Tibial nerve (tissue), 4 donors: ENCODE data around the gene EPAS1. TPM values are rescaled to one million over a fixed set of nuclear protein-coding genes. Genes with fewer than 3 reads are reported as not detected.

ENCODE experiments used
- DNase-seq, 2 donors: peaks; one replicate each; pipeline ENCODE4 v3.0.0-alpha.2; 2019; ENCODE audit warnings: low spot score in 2 of 2
- H3K27ac ChIP-seq, 4 donors: fragments of 200-600 bp; sonication (generic) in 3 of 4; one replicate each; pipeline ENCODE4 v1.5.1; 2017 to 2019; ENCODE audit warnings: mild to moderate bottlenecking in 1 of 4
- H3K27me3 ChIP-seq, 2 donors: fragments of 200-600 bp; sonication (generic) in 1 of 2; one replicate each; pipeline versions ENCODE4 v1.5.1 to v1.6.0; 2017 to 2019
- H3K36me3 ChIP-seq, 3 donors: fragments of 200-600 bp; sonication (generic); one replicate each; pipeline ENCODE4 v1.5.1; 2018 to 2019
- H3K4me1 ChIP-seq, 4 donors: fragments of 200-600 bp; sonication (generic) in 3 of 4; one replicate each; pipeline ENCODE4 v1.5.1; 2017 to 2019
- H3K4me3 ChIP-seq, 4 donors: fragments of 200-600 bp; sonication (generic) in 3 of 4; one replicate each; pipeline ENCODE4 v1.5.1; 2017 to 2019; ENCODE audit warnings: mild to moderate bottlenecking in 1 of 4, moderate library complexity in 1 of 4
- H3K9me3 ChIP-seq, 4 donors: fragments of 200-600 bp; sonication (generic) in 3 of 4; one replicate each; pipeline ENCODE4 v1.5.1; 2017 to 2019
- EP300 ChIP-seq, 2 donors: sonication (generic); formaldehyde crosslinking; IDR thresholded peaks; one replicate each; pipeline ENCODE4 v1.6.1; 2017; ENCODE audit warnings: antibody characterized with exemption in 2 of 2, mild to moderate bottlenecking in 1 of 2
- POLR2A ChIP-seq, 2 donors: fragments of 450-650 bp; IDR thresholded peaks; one replicate each; pipeline ENCODE4 v1.6.1; 2017; ENCODE audit warnings: antibody characterized with exemption in 2 of 2, mild to moderate bottlenecking in 2 of 2, moderate library complexity in 2 of 2
- WGBS, 2 donors: methylation state at CpG; one replicate each; pipeline ENCODE4 v1.1.5; 2018; 5-methylcytosine and 5-hydroxymethylcytosine counted together
- total RNA-seq, 4 donors: library from RNA; depleted of rRNA; stranded (reverse); fragments of >200 nt; gene quantifications; one replicate each; pipeline ENCODE4 v1.1.0, GENCODE V29; 2016
- TF ChIP-seq, protein P1 (sequence below), 5 experiments: fragments of 200-600 bp in 3 of 5; fragments of 450-650 bp in 2 of 5; sonication (generic) in 3 of 5; IDR thresholded peaks; one replicate each; pipeline ENCODE4 v1.5.1; 2016 to 2019; ENCODE audit warnings: antibody characterized with exemption in 5 of 5, mild to moderate bottlenecking in 3 of 5, moderate library complexity in 2 of 5

Gene EPAS1
- total RNA-seq, 4 donors from 2014 or later = 110 to 451 (median 231) TPM

DNA sequence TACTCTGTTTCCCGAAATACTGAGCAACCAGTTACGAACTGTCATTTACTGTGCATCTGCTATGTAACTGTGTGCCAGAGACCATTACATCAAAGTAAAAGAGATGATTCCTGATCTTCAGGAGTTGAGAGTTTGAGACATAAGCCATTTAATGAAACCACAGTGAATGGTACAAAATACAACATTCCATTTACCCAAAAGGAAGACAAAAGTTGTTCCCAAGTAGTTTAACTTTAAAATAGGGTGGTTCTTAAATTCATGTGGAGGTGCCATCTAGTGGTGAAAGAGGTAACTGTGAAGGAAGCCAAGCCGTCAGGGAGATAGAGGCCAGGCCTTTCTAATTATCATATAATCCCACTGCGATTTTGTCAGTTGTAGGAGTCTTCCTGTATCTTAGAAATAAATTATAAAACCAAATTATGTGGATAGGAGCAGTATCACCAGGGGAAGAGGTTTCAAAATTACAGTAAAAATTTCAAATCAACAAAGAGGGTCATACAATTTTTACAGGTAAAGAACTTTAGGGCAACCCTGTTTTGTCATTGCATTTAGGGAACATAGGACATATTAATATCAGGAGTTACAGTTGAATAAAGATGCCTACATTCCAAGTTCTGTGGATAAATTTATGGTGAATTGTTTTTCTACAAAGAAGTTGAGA lies 67.7 kb downstream of the EPAS1 start:
- 62 to 63% methylated on average over 4 of the region's 4 CpGs for WGBS, 2 donors
- no peaks in the 10 kb centered on the region for H3K9me3 ChIP-seq
- DNase-seq = peak in 1 of 2 donors; percentile 80
- H3K4me1 ChIP-seq = no peaks in the 10 kb centered on the region
- no peak overlapping the region for H3K4me3 ChIP-seq
- H3K36me3 ChIP-seq = peaks cover 0 to 66% (median 3%) of the 10 kb centered on the region in 3 donors
- peak overlapping the region in 1 of 4 donors; percentile 10 for H3K27ac ChIP-seq
- TF ChIP-seq, protein P1, sequence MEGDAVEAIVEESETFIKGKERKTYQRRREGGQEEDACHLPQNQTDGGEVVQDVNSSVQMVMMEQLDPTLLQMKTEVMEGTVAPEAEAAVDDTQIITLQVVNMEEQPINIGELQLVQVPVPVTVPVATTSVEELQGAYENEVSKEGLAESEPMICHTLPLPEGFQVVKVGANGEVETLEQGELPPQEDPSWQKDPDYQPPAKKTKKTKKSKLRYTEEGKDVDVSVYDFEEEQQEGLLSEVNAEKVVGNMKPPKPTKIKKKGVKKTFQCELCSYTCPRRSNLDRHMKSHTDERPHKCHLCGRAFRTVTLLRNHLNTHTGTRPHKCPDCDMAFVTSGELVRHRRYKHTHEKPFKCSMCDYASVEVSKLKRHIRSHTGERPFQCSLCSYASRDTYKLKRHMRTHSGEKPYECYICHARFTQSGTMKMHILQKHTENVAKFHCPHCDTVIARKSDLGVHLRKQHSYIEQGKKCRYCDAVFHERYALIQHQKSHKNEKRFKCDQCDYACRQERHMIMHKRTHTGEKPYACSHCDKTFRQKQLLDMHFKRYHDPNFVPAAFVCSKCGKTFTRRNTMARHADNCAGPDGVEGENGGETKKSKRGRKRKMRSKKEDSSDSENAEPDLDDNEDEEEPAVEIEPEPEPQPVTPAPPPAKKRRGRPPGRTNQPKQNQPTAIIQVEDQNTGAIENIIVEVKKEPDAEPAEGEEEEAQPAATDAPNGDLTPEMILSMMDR (IDR thresholded peaks at IDR 0.05) = peak; percentile 62 to 78 (median 71)
- no peak for TF ChIP-seq EP300 (IDR thresholded peaks at IDR 0.05)
- TF ChIP-seq POLR2A (IDR thresholded peaks at IDR 0.05) = no peak
- no peaks in the 10 kb centered on the region for H3K27me3 ChIP-seq

DNA sequence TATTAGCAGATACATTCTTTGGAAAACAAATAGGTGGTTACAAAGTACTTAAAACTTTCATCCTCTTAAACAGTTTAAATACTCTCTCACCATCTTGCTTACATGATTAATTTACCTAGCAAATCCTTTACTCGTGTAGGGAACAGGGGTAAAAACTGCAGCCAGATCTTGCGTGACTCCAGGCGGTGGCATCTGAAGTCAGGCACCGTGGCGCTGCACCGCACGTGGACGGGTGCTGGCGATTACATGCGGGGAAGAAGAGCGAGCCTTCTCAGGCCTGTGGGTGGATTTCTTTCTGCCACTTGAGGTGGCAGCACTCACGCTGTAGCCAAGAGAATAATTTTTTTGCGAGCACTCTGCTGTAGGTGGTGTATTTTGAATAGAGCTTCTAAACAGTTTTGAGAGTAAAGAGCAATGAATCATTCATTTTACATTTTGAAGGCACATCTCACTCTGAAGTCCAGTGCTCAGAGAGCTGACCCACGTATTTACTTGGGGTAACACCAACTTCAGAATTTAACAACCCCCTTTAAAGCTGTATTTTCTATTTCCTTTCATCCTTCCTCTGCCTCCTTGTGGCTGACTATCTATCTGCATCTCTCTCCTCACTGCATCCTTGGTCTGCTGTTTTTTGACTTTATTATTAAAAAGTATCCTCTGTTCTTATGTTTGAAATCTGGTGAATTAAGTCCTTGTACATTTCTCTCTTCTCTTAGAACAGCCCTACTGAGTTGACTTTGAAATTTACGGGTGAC lies 68.9 kb downstream of the EPAS1 start:
- TF ChIP-seq EP300 (IDR thresholded peaks at IDR 0.05) (no peak), POLR2A (IDR thresholded peaks at IDR 0.05) (no peak)
- TF ChIP-seq, protein P1 (IDR thresholded peaks at IDR 0.05) = peak; percentile 14 to 54 (median 34)
- 71 to 79% methylated on average over 15 of the region's 15 CpGs for WGBS, 2 donors
- DNase-seq = no peak
- peak overlapping the region in 2 of 4 donors; percentile 4 to 22 for H3K27ac ChIP-seq
- no peaks in the 10 kb centered on the region for H3K4me1 ChIP-seq
- no peaks in the 10 kb centered on the region for H3K9me3 ChIP-seq
- peaks cover 0 to 68% (median 5%) of the 10 kb centered on the region in 3 donors for H3K36me3 ChIP-seq
- H3K4me3 ChIP-seq = no peak overlapping the region
- H3K27me3 ChIP-seq = no peaks in the 10 kb centered on the region

DNA sequence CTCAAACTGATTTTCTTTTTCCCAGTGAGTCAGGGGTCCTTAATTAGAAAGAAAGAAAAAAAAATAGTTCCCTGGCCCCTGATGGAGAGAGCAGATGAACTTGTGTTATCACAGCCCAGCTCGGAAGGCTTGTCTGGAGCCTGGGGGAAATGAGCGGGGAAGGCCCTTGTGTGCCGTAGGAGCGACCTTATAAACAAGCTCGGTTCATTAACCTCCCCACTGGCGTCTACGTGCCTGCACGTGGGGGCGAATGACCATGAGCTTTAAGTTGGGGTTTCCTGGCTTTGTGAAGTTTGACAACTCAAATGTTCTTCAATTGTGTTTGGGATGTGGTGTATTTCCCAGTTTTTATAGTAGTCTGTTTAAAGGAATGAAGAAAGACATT lies 69.5 kb downstream of the EPAS1 start:
- Histone ChIP-seq H3K9me3 (no peaks in the 10 kb centered on the region), H3K27ac (peak overlapping the region in 1 of 4 donors; percentile 22), H3K27me3 (no peaks in the 10 kb centered on the region), H3K4me1 (no peaks in the 10 kb centered on the region), H3K36me3 (peaks cover 0 to 68% (median 5%) of the 10 kb centered on the region in 3 donors), H3K4me3 (no peak overlapping the region)
- 58 to 62% methylated on average over 9 of the region's 9 CpGs for WGBS, 2 donors
- TF ChIP-seq, protein P1 (IDR thresholded peaks at IDR 0.05) = no peak
- TF ChIP-seq POLR2A (IDR thresholded peaks at IDR 0.05) (no peak), EP300 (IDR thresholded peaks at IDR 0.05) (no peak)
- DNase-seq = no peak

DNA sequence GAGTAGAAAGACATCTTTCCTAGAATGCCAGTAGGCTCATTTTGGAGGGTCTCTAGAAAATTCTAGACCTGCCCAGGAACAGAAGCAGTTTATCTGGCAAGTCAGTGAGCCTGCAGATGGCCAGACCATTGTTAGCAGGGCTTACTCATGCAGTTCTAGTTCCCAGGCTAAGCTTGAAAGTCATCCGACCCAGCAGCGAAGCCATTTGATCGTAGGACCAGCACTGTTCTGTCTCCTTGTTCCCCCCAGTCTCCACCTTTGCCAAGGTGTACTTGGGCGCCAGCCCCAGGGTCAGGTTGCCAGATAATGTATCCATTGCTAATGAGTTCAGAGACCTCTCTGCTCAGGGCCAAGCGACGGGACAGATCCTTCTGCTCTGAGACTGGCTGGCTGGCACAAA lies 70.1 kb downstream of the EPAS1 start:
- no peak overlapping the region for H3K27ac ChIP-seq
- H3K4me3 ChIP-seq = no peak overlapping the region
- DNase-seq = no peak
- no peak for TF ChIP-seq EP300 (IDR thresholded peaks at IDR 0.05)
- TF ChIP-seq, protein P1 (IDR thresholded peaks at IDR 0.05) = no peak
- no peak for TF ChIP-seq POLR2A (IDR thresholded peaks at IDR 0.05)
- no peaks in the 10 kb centered on the region for H3K9me3 ChIP-seq
- H3K4me1 ChIP-seq = no peaks in the 10 kb centered on the region
- H3K27me3 ChIP-seq = no peaks in the 10 kb centered on the region
- H3K36me3 ChIP-seq = peaks cover 0 to 68% (median 5%) of the 10 kb centered on the region in 3 donors
- WGBS, 2 donors = 90 to 91% methylated on average over 6 of the region's 6 CpGs

DNA sequence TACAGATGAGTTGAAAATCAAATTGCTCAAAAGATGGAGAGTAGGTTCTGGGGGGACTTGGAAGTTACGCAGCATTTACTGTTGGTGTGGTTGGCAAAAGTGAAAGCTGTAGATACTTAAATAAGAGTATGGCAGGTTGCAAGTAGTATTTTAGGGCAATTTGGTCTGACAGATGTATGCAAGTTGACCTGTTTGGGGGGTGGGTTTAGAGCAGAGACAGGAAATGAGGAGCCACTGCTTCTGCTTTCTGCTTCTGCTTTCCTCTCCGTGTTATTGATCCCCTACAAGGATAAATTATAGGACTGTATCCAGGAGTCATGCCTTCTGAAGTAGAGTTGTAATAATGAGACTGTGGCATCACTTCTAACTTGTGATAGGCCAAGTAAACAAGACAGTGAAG lies 71.2 kb downstream of the EPAS1 start:
- 76 to 79% methylated on average over 2 of the region's 2 CpGs for WGBS, 2 donors
- no peak overlapping the region for H3K27ac ChIP-seq
- peaks cover 0 to 69% (median 5%) of the 10 kb centered on the region in 3 donors for H3K36me3 ChIP-seq
- no peaks in the 10 kb centered on the region for H3K9me3 ChIP-seq
- TF ChIP-seq EP300 (IDR thresholded peaks at IDR 0.05) = no peak
- TF ChIP-seq POLR2A (IDR thresholded peaks at IDR 0.05) = no peak
- TF ChIP-seq, protein P1 (IDR thresholded peaks at IDR 0.05) = no peak
- no peaks in the 10 kb centered on the region for H3K27me3 ChIP-seq
- H3K4me3 ChIP-seq = no peak overlapping the region
- H3K4me1 ChIP-seq = no peaks in the 10 kb centered on the region
- no peak for DNase-seq
